Testis (tissue), 3 donors: ENCODE results near the gene GSAP. TPM values are rescaled to one million over a fixed set of nuclear protein-coding genes. Genes with fewer than 3 reads are reported as not detected.
A peak's percentile ranks its signal among the peaks of the same experiment; 100 is the strongest.

Source experiments
- DNase-seq: peaks from one replicate; pipeline ENCODE4 v3.0.0-alpha.2; 2019
- H3K27ac ChIP-seq, 2 donors: fragments of 200-600 bp; sonication (generic); one replicate each; pipeline ENCODE4 v1.5.1; 2019
- H3K27me3 ChIP-seq: fragments of 200-600 bp; sonication (generic); one replicate; pipeline ENCODE4 v1.5.1; 2019
- H3K36me3 ChIP-seq: fragments of 200-600 bp; sonication (generic); one replicate; pipeline ENCODE4 v1.5.1; 2017; ENCODE audit warnings: low read depth; ENCODE audit errors: missing control alignments
- H3K4me1 ChIP-seq: fragments of 200-600 bp; sonication (generic); one replicate; pipeline ENCODE4 v1.5.1; 2019
- H3K4me3 ChIP-seq, 2 donors: fragments of 200-600 bp; sonication (generic); one replicate each; pipeline ENCODE4 v1.5.1; 2017 to 2019
- H3K9me3 ChIP-seq: fragments of 200-600 bp; sonication (generic); one replicate; pipeline ENCODE4 v1.5.1; 2017
- CTCF ChIP-seq, 3 experiments: fragments of 450-650 bp in 2 of 3; fragments of 200-600 bp in 1 of 3; sonication (generic) in 1 of 3; IDR thresholded peaks; one replicate each; pipeline ENCODE4 v1.5.1; 2016 to 2019; ENCODE audit warnings: antibody characterized with exemption in 3 of 3, mild to moderate bottlenecking in 2 of 3, moderate library complexity in 1 of 3
- POLR2A ChIP-seq: fragments of 450-650 bp; IDR thresholded peaks from one replicate; pipeline ENCODE4 v1.6.1; 2017; ENCODE audit warnings: antibody characterized with exemption, mild to moderate bottlenecking, moderate library complexity
- WGBS, 2 donors: methylation state at CpG; one replicate each; pipeline ENCODE4 v1.1.5; 2018; 5-methylcytosine and 5-hydroxymethylcytosine counted together
- intact Hi-C: fragments of 100-400 bp; cut with DNase I; formaldehyde crosslinking; loops from one replicate; pipeline ENCODE4 v1.15.1; 2023; ENCODE audit warnings: low total_unique reads
- polyA plus RNA-seq: library from polyadenylated mRNA; stranded (reverse); fragments of 350-450 nt; fragmentation: Illumina TruSeq; extraction: RNeasy Lipid Tissue Mini Kit (QIAGEN cat#74804); gene quantifications from one replicate; pipeline ENCODE4 v1.2.3, GENCODE V29; 2014; ENCODE audit warnings: low read depth, low replicate concordance; ENCODE audit not compliant: insufficient read depth
- total RNA-seq, 2 donors: library from RNA; depleted of rRNA; stranded (reverse); fragments of >200 nt; gene quantifications; one replicate each; pipeline ENCODE4 v1.2.3, GENCODE V29; 2016

GSAP gene
- total and polyA plus RNA-seq, 3 donors from 2014 or later = 6.0 to 16.2 (median 14.6) TPM

GRCh38 chr7:77442636-77443035 is 26.5 kb upstream of the GSAP start:
- no peaks in the 10 kb centered on the region for H3K27me3 ChIP-seq
- no peaks in the 10 kb centered on the region for H3K9me3 ChIP-seq
- no peaks in the 10 kb centered on the region for H3K4me1 ChIP-seq
- no peak for DNase-seq
- TF ChIP-seq POLR2A (no peak), CTCF (IDR thresholded peaks at IDR 0.05) (no peak)
- no peak overlapping the region for H3K27ac ChIP-seq
- H3K36me3 ChIP-seq = no peaks in the 10 kb centered on the region
- no peak overlapping the region for H3K4me3 ChIP-seq
- WGBS, 2 donors = 85 to 93% methylated on average over 2 of the region's 2 CpGs
- intact Hi-C loops = no loop called here

DNA sequence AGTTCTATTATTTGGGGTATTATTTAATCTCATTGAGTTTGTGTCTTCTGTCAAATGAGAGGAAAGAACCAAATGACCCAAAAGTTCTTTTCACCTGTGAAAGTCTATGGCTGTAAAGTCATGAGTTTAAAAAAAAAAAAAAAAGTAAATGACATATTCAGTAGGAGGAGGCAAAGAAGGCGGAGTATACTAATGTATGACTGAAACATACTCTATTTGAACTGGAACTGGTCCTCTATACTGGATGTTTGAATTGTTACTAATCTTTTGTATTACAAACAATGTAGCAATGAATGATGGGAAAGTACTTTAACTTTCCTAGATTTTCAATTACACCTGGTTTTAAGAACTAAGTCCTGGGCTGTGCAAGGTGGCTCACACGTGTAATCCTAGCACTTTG is 24.9 kb upstream of the GSAP start:
- intact Hi-C loops = no loop called here
- H3K9me3 ChIP-seq = no peaks in the 10 kb centered on the region
- WGBS, 2 donors = 59 to 91% methylated on average over 2 of the region's 2 CpGs

GRCh38 chr7:77439572-77439971 is 23.4 kb upstream of the GSAP start:
- Histone ChIP-seq H3K4me3 (no peak overlapping the region), H3K4me1 (no peaks in the 10 kb centered on the region), H3K9me3 (no peaks in the 10 kb centered on the region), H3K36me3 (no peaks in the 10 kb centered on the region), H3K27ac (no peak overlapping the region), H3K27me3 (no peaks in the 10 kb centered on the region)
- TF ChIP-seq POLR2A (no peak), CTCF (IDR thresholded peaks at IDR 0.05) (no peak)
- intact Hi-C loops = no loop called here
- DNase-seq = peak; percentile 69
- 53 to 58% methylated on average over 5 of the region's 5 CpGs for WGBS, 2 donors

More for the DNA sequence above, 24.9 kb upstream of the GSAP start:
- H3K4me1 ChIP-seq = no peaks in the 10 kb centered on the region
- no peak overlapping the region for H3K27ac ChIP-seq
- no peaks in the 10 kb centered on the region for H3K36me3 ChIP-seq
- TF ChIP-seq POLR2A (no peak), CTCF (IDR thresholded peaks at IDR 0.05) (no peak)
- no peak for DNase-seq
- H3K4me3 ChIP-seq = no peak overlapping the region
- no peaks in the 10 kb centered on the region for H3K27me3 ChIP-seq

- no peak for DNase-seq
- Histone ChIP-seq H3K4me3 (no peak overlapping the region), H3K27me3 (no peaks in the 10 kb centered on the region), H3K36me3 (no peaks in the 10 kb centered on the region), H3K27ac (no peak overlapping the region), H3K4me1 (no peaks in the 10 kb centered on the region), H3K9me3 (no peaks in the 10 kb centered on the region)
- intact Hi-C loops = no loop called here
- WGBS, 2 donors = 89 to 92% methylated on average over 1 of the region's 1 CpG
- no peak for TF ChIP-seq POLR2A
These were observed 22.0 kb upstream of the GSAP start for GRCh38 chr7:77438131-77438530.

DNA sequence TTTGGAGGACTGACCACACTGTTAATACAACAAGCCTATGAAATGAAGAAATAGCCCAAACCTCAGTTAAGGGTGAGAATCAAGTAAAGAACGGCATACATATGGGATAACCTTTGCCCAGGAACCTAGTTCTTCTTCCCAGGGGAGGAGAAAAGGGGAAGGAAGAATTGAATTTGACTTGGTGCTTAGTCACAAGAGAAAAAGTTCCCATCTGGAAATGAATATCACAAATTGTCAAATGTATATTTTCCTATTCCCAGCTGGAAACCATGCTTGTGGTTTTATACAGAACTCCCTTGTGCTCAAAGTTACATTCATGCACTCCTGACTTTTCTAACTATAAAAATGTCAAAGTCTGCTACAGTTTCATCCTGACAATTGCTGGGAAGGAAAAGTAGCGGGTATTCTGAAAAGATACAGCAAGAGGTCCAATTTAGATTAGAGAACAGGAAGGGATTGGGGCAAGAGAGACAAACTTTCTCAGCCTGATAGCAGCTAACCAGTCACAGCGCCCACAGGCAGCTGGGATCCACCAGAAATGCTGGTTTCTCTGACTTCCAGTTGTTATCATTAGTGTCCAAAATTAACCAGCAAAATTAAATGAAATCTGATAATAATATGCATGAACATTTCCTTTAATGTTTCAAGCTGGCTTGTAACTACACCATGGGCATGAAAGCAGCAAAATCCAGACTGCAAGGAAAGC is 18.6 kb upstream of the GSAP start:
- DNase-seq = no peak
- Histone ChIP-seq H3K9me3 (no peaks in the 10 kb centered on the region), H3K4me3 (no peak overlapping the region), H3K27ac (no peak overlapping the region), H3K4me1 (no peaks in the 10 kb centered on the region), H3K27me3 (no peaks in the 10 kb centered on the region), H3K36me3 (no peaks in the 10 kb centered on the region)
- intact Hi-C loops = no loop called here
- WGBS, 2 donors = 59 to 61% methylated on average over 3 of the region's 3 CpGs
- TF ChIP-seq CTCF (IDR thresholded peaks at IDR 0.05) (no peak), POLR2A (no peak)
